GM12801 (cell line): ENCODE results near the gene PRPSAP1.

Experiments used
- CTCF ChIP-seq: IDR thresholded peaks from one replicate; pipeline ENCODE4 v1.5.1; 2011; ENCODE audit warnings: control low read depth; ENCODE audit not compliant: insufficient read length; ENCODE audit errors: extremely low read depth

Gene PRPSAP1

GRCh38 chr17:76336756-76337412 lies 16.8 kb downstream of the PRPSAP1 start:
- no peak for TF ChIP-seq CTCF

- no peak for TF ChIP-seq CTCF
Measured at GRCh38 chr17:76335716-76336381, 17.9 kb downstream of the PRPSAP1 start.

GRCh38 chr17:76333673-76334505 lies 19.8 kb downstream of the PRPSAP1 start:
- TF ChIP-seq CTCF = no peak

GRCh38 chr17:76331083-76331482 lies 22.6 kb downstream of the PRPSAP1 start:
- no peak for TF ChIP-seq CTCF

- TF ChIP-seq CTCF = no peak
Measured at GRCh38 chr17:76329664-76330063, 24.1 kb downstream of the PRPSAP1 start.

GRCh38 chr17:76327696-76328095 lies 26.0 kb downstream of the PRPSAP1 start:
- TF ChIP-seq CTCF = no peak

- no peak for TF ChIP-seq CTCF
Measured at GRCh38 chr17:76326306-76326705, 27.4 kb downstream of the PRPSAP1 start.
